Lung (tissue), 12 donors: Measurements from ENCODE around the gene BBOX1. TPM values are rescaled to one million over a fixed set of nuclear protein-coding genes. Genes with fewer than 3 reads are reported as not detected.
A peak's percentile ranks its signal among the peaks of the same experiment; 100 is the strongest.
"Not testable (repeated sequence)": the region's sequence is repeated elsewhere in the genome, so short reads cannot be mapped to it uniquely, and the experiment has no call there.

Source experiments
- ATAC-seq: fragments of 200-7000 bp; cut with Tn5 transposase; one replicate; pipeline ENCODE4 v1.9.1; 2020; ENCODE audit warnings: moderate number of reproducible peaks; ENCODE audit not compliant: insufficient read depth, low FRiP score
- DNase-seq, 3 donors: peaks; one replicate each; pipeline ENCODE4 v3.0.0-alpha.2; 2013 to 2017
- H3K27ac ChIP-seq, 2 donors: one replicate each; pipeline ENCODE4 v1.5.1; 2013; ENCODE audit warnings: mild to moderate bottlenecking in 2 of 2, moderate library complexity in 2 of 2, control low read depth in 1 of 2, inconsistent platforms in 1 of 2, low read depth in 1 of 2, low read length in 1 of 2
- H3K27me3 ChIP-seq, 3 donors: one replicate each; pipeline ENCODE4 v1.5.1; 2013; ENCODE audit warnings: low read length in 2 of 3; ENCODE audit not compliant: control insufficient read depth in 3 of 3, insufficient read depth in 3 of 3
- H3K36me3 ChIP-seq, 4 donors: one replicate each; pipeline ENCODE4 v1.5.1; 2013; ENCODE audit warnings: low read length in 4 of 4, mild to moderate bottlenecking in 1 of 4, moderate library complexity in 1 of 4; ENCODE audit not compliant: control insufficient read depth in 4 of 4, insufficient read depth in 4 of 4
- H3K4me1 ChIP-seq, 5 donors: one replicate each; pipeline ENCODE4 v1.5.1; 2013; ENCODE audit warnings: low read length in 5 of 5, mild to moderate bottlenecking in 2 of 5, moderate library complexity in 1 of 5; ENCODE audit not compliant: control insufficient read depth in 5 of 5, insufficient read depth in 5 of 5
- H3K4me3 ChIP-seq: one replicate; pipeline ENCODE4 v1.5.1; 2013; ENCODE audit warnings: mild to moderate bottlenecking, control low read depth, moderate library complexity
- H3K9ac ChIP-seq, 2 donors: one replicate each; pipeline ENCODE4 v1.5.1; 2013; ENCODE audit warnings: low read length in 2 of 2, control low read depth in 1 of 2; ENCODE audit not compliant: insufficient read depth in 1 of 2
- H3K9me3 ChIP-seq, 4 donors: one replicate each; pipeline ENCODE4 v1.5.1; 2013; ENCODE audit warnings: low read length in 3 of 4, mild to moderate bottlenecking in 1 of 4, moderate library complexity in 1 of 4; ENCODE audit not compliant: control insufficient read depth in 4 of 4, insufficient read depth in 3 of 4
- WGBS, 2 donors: extraction: QIAGEN DNeasy Blood & Tissue Kit; methylation state at CpG; one replicate each; pipeline ENCODE4 v1.1.7; 2013; 5-methylcytosine and 5-hydroxymethylcytosine counted together
- polyA plus RNA-seq, 2 donors: library from polyadenylated mRNA; stranded (reverse); fragments of 200-250 nt; gene quantifications; one replicate each; pipeline ENCODE4 v1.2.1, GENCODE V29; 2013
- total RNA-seq, 2 donors: library from RNA; depleted of rRNA in 1 of 2; stranded (reverse); fragments of >200 nt in 1 of 2; gene quantifications; one replicate each; pipeline ENCODE4 v1.2.1, GENCODE V29; 2014 to 2021
- TF ChIP-seq, protein P1 (sequence below): IDR thresholded peaks from 2 replicates; pipeline ENCODE4 v1.5.1; 2012; ENCODE audit warnings: mild to moderate bottlenecking; ENCODE audit errors: control extremely low read depth, extremely low read depth
- donor health status: control.
- donor health status: control.
- donor health status: Bipolar disorder and iron deficiency.
- donor health status: healthy.
- donor health status: DM: yes; HTN: yes; CAD: no.

Gene BBOX1
- total and polyA plus RNA-seq, 4 donors: 0.08 to 1.9 (median 0.69) TPM

DNA sequence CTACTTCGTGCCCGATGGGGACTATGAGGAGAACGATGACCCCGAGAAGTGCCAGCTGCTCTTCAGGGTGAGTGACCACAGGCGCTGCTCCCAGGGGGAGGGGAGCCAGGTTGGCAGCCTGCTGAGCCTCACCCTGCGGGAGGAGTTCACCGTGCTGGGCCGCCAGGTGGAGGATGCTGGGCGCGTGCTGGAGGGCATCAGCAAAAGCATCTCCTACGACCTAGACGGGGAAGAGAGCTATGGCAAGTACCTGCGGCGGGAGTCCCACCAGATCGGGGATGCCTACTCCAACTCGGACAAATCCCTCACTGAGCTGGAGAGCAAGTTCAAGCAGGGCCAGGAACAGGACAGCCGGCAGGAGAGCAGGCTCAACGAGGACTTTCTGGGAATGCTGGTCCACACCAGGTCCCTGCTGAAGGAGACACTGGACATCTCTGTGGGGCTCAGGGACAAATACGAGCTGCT is 46.0 kb upstream of the BBOX1 start:
- Histone ChIP-seq H3K27me3 (peaks cover 0 to 24% (median 0%) of the 10 kb centered on the region in 3 donors), H3K36me3 (no peaks in the 10 kb centered on the region), H3K27ac (peak overlapping the region in 1 of 2 donors; percentile 41), H3K4me1 (peaks cover 0 to 32% (median 14%) of the 10 kb centered on the region in 5 donors), H3K9me3 (peaks cover 0 to 4% (median 0%) of the 10 kb centered on the region in 4 donors), H3K9ac (peak overlapping the region in 1 of 2 donors; percentile 61), H3K4me3 (no peak overlapping the region)
- TF ChIP-seq, protein P1, sequence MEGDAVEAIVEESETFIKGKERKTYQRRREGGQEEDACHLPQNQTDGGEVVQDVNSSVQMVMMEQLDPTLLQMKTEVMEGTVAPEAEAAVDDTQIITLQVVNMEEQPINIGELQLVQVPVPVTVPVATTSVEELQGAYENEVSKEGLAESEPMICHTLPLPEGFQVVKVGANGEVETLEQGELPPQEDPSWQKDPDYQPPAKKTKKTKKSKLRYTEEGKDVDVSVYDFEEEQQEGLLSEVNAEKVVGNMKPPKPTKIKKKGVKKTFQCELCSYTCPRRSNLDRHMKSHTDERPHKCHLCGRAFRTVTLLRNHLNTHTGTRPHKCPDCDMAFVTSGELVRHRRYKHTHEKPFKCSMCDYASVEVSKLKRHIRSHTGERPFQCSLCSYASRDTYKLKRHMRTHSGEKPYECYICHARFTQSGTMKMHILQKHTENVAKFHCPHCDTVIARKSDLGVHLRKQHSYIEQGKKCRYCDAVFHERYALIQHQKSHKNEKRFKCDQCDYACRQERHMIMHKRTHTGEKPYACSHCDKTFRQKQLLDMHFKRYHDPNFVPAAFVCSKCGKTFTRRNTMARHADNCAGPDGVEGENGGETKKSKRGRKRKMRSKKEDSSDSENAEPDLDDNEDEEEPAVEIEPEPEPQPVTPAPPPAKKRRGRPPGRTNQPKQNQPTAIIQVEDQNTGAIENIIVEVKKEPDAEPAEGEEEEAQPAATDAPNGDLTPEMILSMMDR: no peak
- DNase-seq: peak in 1 of 3 donors; percentile 11
- ATAC-seq: no peak
- 54 to 66% methylated on average over 19 of the region's 19 CpGs for WGBS, 2 donors

DNA sequence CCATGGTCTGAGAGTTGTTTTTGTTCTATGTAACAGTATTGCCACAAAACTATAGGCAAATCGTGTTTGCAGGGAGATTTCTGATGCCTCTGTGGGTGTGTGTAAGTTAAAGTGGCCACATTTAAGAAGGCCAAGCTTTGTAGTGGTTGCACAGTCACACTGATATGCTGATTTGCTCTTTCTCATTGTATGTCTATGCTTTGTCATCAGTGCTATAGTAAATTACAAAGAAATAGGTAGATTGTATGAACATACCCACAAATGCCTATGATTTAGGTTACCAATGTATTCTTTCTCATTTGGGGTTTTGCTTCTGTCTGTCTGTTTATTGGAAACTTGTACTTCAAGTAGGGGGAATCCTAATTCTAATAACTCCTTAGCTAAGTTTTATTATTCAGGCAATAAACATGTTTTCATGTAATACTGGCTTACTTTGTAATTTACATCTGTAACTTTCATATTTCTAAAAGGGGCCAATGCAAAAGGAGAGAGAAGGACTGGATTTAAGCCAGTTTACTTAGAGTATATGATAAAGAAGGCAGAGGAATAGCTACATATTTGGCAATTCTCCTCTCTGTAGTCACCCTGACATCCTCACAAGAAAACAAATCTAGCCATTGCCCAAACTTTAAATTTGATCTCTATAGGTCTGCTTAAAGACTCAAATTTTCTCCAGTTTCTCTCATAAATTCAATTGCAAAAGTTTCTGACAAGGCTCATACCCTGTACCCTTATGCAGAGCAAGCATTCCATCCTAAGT is 44.7 kb upstream of the BBOX1 start:
- no peak overlapping the region for H3K4me3 ChIP-seq
- no peak overlapping the region for H3K27ac ChIP-seq
- H3K4me1 ChIP-seq: peaks cover 0 to 32% (median 14%) of the 10 kb centered on the region in 5 donors
- peaks cover 0 to 24% (median 0%) of the 10 kb centered on the region in 3 donors for H3K27me3 ChIP-seq
- DNase-seq (peak in 1 of 3 donors; percentile 49), ATAC-seq (no peak)
- peaks cover 0 to 2% (median 0%) of the 10 kb centered on the region in 4 donors for H3K9me3 ChIP-seq
- H3K9ac ChIP-seq: no peak overlapping the region
- 21 to 48% methylated on average over 1 of the region's 1 CpG for WGBS, 2 donors
- no peaks in the 10 kb centered on the region for H3K36me3 ChIP-seq
- TF ChIP-seq, protein P1: no peak

DNA sequence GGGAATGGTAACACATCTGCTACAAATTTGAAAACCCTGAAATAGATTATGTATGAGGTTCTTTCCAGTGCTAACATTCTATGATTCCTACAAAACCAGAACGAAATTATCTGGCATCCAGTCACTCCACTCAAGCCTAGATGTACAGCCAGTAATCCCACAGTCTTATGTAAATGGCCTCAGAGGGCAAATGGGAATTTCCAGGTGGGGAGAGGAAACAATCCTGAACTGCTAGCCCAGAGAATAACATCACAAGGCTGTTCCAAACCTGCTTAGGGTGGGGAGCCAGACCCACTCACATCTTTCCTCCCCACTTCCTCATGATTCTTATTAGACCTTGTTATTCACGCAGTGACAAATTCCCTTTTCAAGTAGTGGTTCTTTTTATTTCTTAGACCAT is 43.2 kb upstream of the BBOX1 start:
- Histone ChIP-seq H3K4me3 (no peak overlapping the region), H3K9ac (no peak overlapping the region), H3K27ac (no peak overlapping the region), H3K4me1 (peaks cover 0 to 22% (median 4%) of the 10 kb centered on the region in 5 donors), H3K36me3 (no peaks in the 10 kb centered on the region), H3K27me3 (peaks cover 0 to 24% (median 0%) of the 10 kb centered on the region in 3 donors), H3K9me3 (peaks cover 0 to 2% (median 0%) of the 10 kb centered on the region in 4 donors)
- ATAC-seq (no peak), DNase-seq (no peak)
- TF ChIP-seq, protein P1: no peak
- 58 to 64% methylated on average over 2 of the region's 2 CpGs for WGBS, 2 donors

DNA sequence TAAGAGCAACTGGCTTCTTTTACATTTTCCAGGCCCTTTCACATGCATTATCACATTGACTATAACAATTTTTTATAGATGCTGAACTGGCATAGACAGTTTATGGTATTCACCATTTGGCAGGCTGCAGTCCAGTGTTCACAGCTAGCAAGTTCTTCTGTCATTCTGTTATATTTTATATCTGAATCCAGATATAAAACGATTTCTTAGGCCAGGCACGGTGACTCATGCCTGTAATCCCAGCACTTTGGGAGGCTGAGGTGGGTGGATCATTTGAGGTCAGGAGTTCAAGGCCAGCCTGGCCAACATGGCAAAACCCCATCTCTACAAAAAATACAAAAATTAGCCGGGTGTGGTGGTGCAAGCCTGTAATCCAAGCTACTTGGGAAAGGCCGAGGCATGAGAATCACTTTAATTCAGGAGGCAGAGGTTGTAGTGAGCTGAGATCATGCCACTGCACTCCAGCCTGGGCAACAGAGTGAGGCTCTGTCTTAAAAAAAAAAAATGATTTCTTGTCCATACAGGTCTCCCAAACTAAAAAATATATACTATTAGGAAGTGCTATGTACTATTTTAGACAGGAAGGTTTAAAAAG is 39.4 kb upstream of the BBOX1 start:
- not testable (repeated sequence) for H3K4me3 ChIP-seq, H3K4me1 ChIP-seq, H3K9ac ChIP-seq, H3K36me3 ChIP-seq, ATAC-seq, DNase-seq, H3K27me3 ChIP-seq, H3K9me3 ChIP-seq, H3K27ac ChIP-seq
- WGBS, 2 donors: 69 to 75% methylated on average over 4 of the region's 4 CpGs
